GM12864 (cell line): ENCODE measurements around the gene PDE11A.

Experiments used
- DNase-seq: peaks from one replicate; pipeline ENCODE4 v3.0.0-alpha.2; 2011; ENCODE audit warnings: low read depth
- H3K4me3 ChIP-seq: 2 replicates; pipeline ENCODE4 v1.5.1; 2011; ENCODE audit warnings: mild to moderate bottlenecking, low read depth, low read length, control low read depth
- CTCF ChIP-seq: IDR thresholded peaks from 2 replicates; pipeline ENCODE4 v1.5.1; 2011; ENCODE audit warnings: low read depth, mild to moderate bottlenecking, moderate library complexity, low read length, control low read depth, inconsistent platforms; ENCODE audit errors: missing control alignments

Gene PDE11A

GRCh38 chr2:177888581-177888980 lies 184.0 kb downstream of the PDE11A start:
- TF ChIP-seq CTCF = no peak
- DNase-seq = no peak
- no peak overlapping the region for H3K4me3 ChIP-seq

GRCh38 chr2:177887722-177888121 lies 184.9 kb downstream of the PDE11A start:
- TF ChIP-seq CTCF = no peak
- H3K4me3 ChIP-seq = no peak overlapping the region
- no peak for DNase-seq

GRCh38 chr2:177886824-177887223 lies 185.8 kb downstream of the PDE11A start:
- no peak overlapping the region for H3K4me3 ChIP-seq
- no peak for TF ChIP-seq CTCF
- DNase-seq = no peak

- H3K4me3 ChIP-seq = no peak overlapping the region
- DNase-seq = no peak
- no peak for TF ChIP-seq CTCF
Measured at GRCh38 chr2:177885828-177886466, 186.6 kb downstream of the PDE11A start.

- no peak for DNase-seq
- H3K4me3 ChIP-seq = no peak overlapping the region
- no peak for TF ChIP-seq CTCF
Measured at GRCh38 chr2:177883177-177883576, 189.4 kb downstream of the PDE11A start.

- no peak for TF ChIP-seq CTCF
- DNase-seq = no peak
- no peak overlapping the region for H3K4me3 ChIP-seq
Measured at GRCh38 chr2:177882501-177882900, 190.1 kb downstream of the PDE11A start.

GRCh38 chr2:177881921-177882320 lies 190.7 kb downstream of the PDE11A start:
- no peak for TF ChIP-seq CTCF
- no peak overlapping the region for H3K4me3 ChIP-seq
- DNase-seq = no peak
